ENCODE results near the gene CCDC57.

- TF ChIP-seq CTCF (optimal IDR thresholded peaks at IDR 0.05 in 1 of 3, IDR thresholded peaks at IDR 0.05 in 1 of 3, conservative IDR thresholded peaks at IDR 0.05 in 1 of 3; ENCODE audit: extremely low read depth in 1 of 3, insufficient read depth in 2 of 3, low read length in 3 of 3): no peak
- TF ChIP-seq EZH2 (IDR thresholded peaks at IDR 0.05; ENCODE audit: low read length): no peak
These were observed 40.0 kb upstream of the CCDC57 start for GRCh38 chr17:82252511-82253178.

Measured in keratinocyte (primary cell).